Transverse colon (tissue), 4 donors: Measurements from ENCODE around the gene ABLIM2.

Experiments used
- EP300 ChIP-seq: sonication (generic); formaldehyde crosslinking; IDR thresholded peaks from one replicate; pipeline ENCODE4 v1.6.1; 2017; ENCODE audit warnings: antibody characterized with exemption, low read depth
- POLR2A ChIP-seq: fragments of 450-650 bp; IDR thresholded peaks from one replicate; pipeline ENCODE4 v1.6.1; 2016; ENCODE audit warnings: antibody characterized with exemption, mild to moderate bottlenecking, moderate library complexity
- POLR2AphosphoS5 ChIP-seq, 3 donors: sonication (generic); formaldehyde crosslinking; IDR thresholded peaks; one replicate each; pipeline ENCODE4 v1.6.1; 2016; ENCODE audit warnings: antibody characterized with exemption in 3 of 3
- TF ChIP-seq, protein P1 (sequence below), 5 experiments: fragments of 200-600 bp in 3 of 5; fragments of 450-650 bp in 2 of 5; sonication (generic) in 3 of 5; IDR thresholded peaks; 1 replicate in 2 of 5; 2 replicates in 3 of 5; pipeline ENCODE4 v1.5.1; 2016 to 2017; ENCODE audit warnings: antibody characterized with exemption in 5 of 5, inconsistent platforms in 3 of 5, mild to moderate bottlenecking in 2 of 5, moderate library complexity in 1 of 5

DNA sequence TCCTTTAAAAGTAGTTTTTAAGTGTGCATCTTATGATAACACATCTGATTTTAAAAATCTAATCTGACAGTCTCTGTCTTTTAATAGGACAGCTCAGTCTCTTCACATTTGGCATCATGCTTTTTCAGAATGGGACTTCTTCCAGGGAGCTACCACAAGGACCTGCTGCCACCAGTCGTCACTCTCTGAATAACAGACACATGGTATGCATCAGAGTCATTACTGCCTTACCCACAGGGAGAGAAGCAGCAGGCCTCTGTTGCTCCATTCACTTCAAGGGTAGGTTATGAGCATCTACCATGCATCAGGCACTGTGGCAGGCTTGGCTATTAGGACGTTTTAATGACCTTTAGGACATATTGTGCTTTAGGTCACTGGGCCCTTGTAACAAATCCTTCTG lies 169.0 kb downstream of the ABLIM2 start:
- no peak for TF ChIP-seq EP300
- no peak for TF ChIP-seq POLR2A
- TF ChIP-seq, protein P1, sequence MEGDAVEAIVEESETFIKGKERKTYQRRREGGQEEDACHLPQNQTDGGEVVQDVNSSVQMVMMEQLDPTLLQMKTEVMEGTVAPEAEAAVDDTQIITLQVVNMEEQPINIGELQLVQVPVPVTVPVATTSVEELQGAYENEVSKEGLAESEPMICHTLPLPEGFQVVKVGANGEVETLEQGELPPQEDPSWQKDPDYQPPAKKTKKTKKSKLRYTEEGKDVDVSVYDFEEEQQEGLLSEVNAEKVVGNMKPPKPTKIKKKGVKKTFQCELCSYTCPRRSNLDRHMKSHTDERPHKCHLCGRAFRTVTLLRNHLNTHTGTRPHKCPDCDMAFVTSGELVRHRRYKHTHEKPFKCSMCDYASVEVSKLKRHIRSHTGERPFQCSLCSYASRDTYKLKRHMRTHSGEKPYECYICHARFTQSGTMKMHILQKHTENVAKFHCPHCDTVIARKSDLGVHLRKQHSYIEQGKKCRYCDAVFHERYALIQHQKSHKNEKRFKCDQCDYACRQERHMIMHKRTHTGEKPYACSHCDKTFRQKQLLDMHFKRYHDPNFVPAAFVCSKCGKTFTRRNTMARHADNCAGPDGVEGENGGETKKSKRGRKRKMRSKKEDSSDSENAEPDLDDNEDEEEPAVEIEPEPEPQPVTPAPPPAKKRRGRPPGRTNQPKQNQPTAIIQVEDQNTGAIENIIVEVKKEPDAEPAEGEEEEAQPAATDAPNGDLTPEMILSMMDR (IDR thresholded peaks at IDR 0.05) = no peak
- no peak for TF ChIP-seq POLR2AphosphoS5 (IDR thresholded peaks at IDR 0.05)
